NK-92 (cell line): Measurements from ENCODE around the gene SGCA.

Experiments
- DNase-seq: peaks from one replicate; lab custom pipeline; 2025; ENCODE audit not compliant: unreplicated experiment; lab: John Stamatoyannopoulos, UW

SGCA gene

DNA sequence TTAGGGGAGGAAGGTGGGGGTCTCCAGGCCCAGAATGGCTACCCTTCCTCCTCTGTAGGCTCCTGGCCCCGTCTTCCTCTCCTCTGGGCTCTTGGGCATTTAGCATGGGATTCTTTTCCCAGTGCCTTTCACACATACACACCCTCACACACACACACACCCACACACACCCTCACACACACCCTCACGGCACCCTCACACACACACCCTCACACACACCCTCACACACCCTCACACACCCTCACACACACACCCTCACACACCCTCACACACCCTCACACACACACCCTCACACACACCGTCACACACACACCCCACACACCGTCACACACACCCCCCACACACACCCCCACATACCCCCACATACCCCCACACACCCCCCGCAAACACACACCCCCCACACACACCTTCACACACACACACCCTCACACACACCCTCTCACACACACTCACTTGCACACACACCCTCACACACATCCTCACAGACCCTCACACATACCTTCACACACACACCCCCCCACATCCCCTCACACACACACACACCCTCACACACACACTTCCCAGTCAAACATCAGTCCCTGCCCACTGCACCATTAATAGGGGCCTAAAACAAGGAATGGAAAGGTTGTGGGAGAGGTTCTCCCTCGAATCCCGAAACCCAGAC lies 845 bp downstream of the SGCA start:
- no peak for DNase-seq

DNA sequence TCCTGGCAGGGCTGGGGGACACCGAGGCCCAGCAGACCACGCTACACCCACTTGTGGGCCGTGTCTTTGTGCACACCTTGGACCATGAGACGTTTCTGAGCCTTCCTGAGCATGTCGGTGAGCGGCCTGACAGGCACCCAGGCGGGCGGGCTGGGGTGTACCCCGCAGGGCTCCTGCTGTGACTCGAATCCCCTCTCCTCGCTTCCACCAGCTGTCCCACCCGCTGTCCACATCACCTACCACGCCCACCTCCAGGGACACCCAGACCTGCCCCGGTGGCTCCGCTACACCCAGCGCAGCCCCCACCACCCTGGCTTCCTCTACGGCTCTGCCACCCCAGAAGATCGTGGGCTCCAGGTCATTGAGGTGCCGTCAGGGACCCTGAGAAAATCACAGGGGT lies 1.6 kb downstream of the SGCA start:
- DNase-seq: no peak

DNA sequence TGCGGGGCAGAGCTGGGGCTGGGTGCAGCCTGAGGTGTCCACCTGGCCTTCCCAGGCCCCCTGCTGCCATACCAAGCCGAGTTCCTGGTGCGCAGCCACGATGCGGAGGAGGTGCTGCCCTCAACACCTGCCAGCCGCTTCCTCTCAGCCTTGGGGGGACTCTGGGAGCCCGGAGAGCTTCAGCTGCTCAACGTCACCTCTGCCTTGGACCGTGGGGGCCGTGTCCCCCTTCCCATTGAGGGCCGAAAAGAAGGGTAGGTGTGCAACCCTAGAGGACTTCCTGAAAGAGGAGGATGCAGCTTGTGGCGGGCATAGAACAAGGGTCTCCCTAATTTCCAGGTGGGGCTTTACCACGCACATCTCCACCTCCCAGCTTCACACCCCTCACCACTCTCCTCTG lies 2.5 kb downstream of the SGCA start:
- no peak for DNase-seq

DNA sequence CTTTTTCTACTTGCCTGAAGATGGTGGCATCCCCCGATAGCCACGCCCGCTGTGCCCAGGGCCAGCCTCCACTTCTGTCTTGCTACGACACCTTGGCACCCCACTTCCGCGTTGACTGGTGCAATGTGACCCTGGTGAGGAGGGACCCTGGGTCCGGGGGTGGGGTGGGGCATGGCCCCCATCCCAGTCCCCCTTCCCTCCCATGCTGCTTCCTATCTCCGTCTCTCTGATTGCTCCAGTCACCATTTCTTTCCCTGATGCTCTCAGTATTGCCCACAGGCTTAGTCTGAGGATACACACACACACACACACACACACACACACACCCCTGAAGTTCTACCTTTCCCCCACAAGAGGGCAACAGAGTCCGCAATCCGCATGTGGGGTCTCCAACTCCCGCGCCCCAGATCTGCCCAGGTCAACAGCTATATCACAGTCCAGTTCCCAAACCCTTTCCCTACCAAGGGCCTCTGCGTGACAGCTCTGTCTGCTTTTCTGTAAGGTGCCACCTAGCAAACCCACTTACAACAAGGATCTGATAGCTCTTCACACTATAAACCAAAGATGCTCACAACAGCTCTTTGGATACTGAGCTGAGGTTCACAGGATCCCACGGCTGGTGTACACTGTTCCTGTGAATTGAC lies 3.4 kb downstream of the SGCA start:
- no peak for DNase-seq

DNA sequence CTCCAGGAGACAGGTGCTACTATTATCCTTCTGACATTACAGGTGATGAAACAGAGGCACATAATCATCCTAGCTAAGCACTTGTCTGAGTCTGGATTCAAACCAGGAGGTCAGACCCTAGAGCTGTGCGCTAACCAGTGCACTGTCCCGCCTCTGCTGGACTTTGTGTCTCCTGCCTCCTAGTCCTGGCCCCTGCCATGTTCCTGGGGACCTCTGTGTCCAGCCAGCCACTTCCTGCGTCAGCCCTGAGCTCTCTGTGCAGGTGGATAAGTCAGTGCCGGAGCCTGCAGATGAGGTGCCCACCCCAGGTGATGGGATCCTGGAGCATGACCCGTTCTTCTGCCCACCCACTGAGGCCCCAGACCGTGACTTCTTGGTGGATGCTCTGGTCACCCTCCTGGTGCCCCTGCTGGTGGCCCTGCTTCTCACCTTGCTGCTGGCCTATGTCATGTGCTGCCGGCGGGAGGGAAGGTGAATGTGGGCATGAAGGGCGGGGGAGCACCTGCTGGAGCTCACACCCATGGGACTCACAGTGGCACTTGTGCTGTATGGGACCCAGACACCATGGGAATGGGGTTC lies 4.2 kb downstream of the SGCA start:
- DNase-seq: no peak

DNA sequence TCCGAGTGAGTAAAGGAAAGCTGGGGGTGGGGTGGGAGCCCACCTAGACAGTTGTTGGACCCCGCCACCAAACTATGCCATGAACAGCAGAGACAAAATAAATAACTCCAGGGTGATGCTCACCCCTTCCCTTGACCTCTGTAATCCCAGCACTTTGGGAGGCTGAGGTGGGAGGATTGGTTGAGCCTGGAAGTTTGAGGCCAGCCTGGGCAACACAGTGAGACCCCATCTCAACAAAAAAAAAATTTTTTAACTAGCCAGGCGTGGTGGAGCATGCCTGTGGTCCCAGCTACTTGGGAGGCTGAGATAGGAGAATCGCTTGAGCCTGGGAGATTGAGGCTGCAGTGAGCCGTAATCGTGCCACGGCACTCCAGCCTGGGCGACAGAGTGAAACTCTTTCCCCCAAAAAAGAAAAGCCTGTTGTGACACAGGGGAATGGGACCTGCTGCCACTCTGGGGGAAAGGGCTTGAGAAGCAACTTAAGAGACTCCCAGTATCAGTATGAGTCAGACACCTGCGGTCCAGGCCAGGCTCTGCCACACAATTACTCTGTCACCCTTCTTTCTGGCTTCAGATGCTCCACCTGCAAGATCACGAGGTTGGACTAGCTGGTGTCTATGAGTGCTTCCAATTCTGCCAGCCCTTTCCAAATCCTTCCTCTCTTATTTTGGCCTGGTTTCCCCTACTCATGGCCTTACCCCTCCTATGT lies 5.0 kb downstream of the SGCA start:
- no peak for DNase-seq

DNA sequence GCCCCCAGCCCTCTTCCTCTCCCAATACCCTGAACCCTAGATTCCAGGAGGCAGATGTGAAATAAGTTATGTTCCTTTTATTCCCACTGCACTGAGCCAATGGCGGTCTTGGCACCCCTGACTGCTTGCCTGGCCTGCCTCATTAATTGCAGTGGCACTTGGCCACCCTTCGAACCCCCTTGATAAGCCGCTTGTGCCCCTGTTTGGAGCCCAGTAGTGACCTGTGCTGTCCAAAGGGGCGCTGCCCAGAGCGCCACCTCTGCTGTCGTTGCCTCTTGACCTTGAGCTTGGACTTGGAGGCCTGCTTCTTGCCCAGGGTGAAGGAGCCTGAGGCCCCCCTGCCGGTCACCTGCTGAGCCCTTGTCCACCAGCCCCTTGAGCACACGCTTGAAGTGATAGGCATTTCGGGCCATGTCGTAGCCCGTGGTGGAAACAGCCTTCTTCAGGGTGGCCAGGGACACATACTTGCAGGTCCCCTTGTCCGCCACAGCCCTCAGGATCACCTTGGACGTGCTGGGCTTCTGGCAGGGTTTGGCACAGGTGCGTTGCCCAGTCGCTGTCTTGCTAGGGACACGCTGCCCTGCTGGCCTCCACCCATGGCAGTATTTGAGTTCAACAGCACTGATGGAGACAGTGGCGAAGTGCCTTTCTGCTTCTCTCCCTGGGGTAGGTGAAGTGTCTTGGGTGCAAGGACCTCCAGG lies 5.7 kb downstream of the SGCA start:
- DNase-seq: no peak

DNA sequence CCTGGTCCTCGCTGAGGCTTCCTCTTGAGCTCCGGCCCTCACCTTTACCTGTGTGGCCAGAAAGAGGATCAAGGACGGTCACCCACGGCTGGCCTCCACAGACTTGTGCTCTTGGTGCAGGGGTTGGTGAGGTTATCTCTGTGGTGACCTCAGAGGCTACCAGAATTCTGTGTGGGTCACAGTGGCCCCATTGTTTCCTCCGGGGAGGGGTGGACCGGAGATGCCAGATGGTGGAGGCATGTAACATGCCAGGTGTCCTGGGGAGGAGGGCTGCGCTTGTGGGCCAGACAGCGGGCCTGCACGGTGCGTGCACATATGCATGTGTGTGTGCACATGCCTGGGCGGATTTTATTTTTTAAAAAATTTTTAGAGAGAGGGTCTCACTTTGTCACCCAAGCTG lies 6.3 kb downstream of the SGCA start:
- no peak for DNase-seq

DNA sequence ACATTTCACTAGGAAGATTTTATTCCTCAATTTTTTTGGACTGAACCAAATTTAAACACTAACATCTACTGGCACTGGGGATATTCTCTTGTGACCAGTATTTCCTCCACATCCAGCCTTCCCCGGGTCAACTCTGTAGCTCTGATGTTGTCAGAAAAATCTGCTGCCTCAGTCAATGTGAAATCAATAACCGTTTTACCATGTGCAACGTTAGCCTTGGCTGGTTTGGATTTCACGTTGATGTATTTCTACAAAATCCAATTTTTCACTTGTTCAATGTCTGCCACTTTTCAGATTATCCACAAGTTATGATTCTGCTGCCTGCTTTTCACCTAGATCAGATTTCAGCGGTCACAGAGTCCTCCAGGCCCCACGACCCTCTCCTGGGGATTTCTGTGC lies 7.1 kb downstream of the SGCA start:
- no peak for DNase-seq

DNA sequence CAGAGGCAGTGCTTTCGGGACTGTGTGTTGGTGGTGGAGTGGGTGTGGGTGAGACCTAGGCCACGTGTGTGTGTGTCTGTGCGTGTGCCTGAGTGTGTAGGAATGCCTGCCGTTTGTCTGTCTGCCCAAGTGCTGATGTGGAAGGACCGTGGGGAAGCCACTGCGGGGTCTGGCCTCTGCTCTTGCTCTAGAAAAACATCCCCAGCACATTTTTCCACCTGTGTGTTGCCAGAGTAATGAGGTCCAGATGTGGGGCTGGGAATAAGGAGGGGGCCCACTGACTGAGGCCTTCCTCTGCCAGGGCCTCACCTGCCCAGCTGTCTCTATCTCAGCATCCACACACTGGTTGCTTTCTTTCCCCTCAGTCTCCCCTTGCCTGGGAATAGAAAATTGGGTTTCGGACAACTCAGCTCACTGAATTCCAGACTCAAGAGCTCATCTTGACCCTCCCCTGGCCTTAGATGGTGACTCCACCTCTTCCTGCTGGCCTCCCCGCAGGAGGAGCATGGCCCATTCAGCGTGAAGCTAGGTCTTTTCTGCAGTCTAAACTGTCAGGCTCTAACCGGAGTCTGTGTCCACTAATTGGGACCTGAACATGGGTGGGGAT lies 7.6 kb downstream of the SGCA start:
- DNase-seq: no peak

DNA sequence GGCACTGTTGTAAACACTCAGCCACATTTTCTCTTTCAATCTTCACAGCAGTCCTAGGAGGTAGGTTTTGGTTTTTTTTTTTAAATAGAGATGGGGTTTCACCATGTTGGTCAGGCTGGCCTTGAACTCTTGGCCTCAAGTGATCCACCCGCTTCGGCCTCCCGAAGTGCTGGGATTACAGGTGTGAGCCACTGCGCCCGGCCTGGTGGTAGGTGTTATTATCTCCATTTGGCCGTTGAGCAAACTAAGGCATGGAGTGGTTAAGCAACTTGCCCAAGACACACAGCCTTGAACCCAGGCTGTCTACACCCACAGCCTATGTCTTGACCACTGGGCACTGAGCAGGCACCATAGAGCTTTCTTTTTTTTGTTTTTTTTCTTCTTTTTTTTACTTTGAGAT lies 8.6 kb downstream of the SGCA start:
- no peak for DNase-seq

DNA sequence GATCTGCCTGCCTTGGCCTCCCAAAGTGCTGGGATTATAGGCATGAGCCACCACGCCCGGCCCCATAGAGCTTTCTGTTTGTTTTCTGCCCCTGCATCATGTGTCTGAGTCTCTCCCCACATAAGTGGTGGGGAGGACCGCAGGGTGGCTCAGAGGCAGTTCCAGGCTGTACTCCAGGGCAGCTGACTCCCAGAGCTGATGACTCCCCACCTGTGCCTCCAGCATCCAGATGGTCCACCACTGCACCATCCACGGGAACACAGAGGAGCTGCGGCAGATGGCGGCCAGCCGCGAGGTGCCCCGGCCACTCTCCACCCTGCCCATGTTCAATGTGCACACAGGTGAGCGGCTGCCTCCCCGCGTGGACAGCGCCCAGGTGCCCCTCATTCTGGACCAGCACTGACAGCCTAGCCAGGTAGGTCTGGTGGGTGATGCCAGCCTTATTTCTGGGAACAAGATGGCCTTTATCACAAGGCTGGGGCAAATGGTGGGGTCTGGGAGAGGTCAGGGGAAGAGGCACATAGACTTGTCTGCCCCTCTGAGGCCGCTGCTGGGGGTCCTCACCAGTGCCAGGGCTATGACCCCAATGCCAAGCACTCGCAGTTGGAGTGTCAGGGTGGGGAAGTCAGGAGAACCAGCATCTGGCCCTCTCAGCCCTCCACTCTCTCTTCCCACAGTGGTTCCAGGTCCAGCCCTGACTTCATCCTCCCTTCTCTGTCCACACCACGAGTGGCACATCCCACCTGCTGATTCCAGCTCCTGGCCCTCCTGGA lies 9.4 kb downstream of the SGCA start:
- no peak for DNase-seq

DNA sequence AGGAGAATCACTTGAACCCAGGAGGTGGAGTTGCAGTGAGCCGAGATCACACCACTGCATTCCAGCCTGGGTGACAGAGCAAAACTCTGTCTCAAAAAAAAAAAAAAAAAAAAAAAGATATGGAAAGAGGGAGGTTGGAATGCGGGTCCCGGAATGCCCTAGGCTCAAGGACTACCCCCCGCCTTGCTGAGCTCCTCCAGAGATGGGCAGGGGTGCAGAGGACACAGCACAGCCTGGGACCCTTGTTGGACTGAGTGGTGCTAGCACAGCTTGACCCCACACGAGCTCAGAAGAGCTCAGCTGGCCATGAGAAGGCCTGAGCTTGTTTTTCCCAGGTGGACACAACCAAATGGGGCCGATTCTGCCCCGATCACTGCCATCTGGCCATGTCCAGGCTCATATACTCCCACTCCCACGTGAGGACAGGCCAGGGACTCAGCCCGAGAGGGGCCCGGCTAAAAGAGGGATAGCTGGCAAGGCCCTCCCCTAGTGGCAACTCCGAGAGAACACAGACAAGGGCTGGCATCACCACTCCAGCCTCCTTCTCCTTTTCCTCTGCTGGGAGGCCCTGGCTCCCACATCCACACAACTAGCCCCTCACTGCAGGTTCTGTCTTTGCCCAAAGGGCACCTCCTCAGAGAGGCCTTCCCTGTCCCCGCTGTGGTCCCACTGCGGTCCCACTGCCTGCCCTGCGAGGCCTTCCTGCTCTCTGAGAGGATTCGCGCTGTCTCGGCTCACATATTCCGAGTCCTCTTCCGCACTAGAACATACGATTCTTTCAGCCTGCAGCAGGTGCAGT lies 11.0 kb downstream of the SGCA start:
- DNase-seq: no peak

DNA sequence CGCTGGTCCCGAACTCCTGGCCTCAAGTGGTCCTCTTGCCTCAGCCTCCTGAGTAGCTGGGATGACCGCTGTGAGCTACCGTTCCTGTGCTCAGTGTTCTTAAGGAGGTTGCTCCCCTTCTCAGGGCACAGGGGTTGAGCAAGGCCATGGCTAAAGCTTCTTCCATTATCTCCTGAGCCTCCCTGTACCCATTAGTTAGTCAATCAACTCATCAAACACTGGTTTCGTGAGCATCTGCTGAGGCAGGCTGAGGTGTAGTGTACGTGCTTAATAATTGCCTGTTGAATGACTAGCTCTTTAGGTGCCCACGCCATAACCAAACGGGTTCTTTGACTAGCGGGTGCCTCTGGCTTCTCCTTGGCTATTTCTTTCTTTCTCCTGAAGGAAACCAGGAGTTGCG lies 11.7 kb downstream of the SGCA start:
- DNase-seq: no peak

DNA sequence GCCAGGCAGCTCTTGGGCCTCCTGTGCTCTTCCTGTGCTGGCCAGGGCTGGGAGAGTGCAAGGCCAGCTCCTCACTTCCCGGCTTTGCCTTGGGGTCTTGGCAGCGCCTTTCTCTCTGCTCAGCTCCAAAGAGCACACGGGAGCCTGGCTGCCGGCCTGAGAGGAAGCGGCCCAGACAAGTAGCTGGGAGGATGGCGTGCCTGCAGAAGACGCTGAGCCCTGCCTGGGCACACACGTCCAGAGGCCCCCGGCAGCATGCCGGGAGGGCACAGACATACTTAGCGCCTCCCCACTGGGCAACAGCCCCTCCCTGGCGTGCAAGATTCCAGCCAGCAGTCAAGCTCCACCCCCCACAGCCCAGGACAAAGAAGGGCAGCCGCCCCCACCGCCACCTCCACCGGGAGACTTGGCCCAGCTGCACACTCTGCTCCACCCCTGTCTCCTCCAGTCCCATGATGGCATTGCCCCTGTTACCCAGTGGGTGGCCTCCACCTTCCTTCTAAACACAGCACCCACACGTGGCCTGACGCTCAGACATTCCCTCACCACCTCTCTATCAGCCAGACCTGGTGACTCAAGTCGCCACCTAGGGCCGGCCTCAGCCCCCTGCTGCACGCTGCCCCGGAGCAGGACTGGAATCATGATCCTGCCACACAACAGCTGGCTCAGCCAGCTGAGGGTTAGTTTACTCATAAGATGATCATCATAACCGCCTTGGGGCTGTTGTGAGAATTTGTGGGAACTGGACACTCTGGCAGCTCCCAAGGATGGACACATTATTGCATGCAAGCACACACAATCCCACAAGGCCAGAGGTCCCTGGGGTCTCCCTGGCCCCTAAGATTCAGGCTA lies 12.4 kb downstream of the SGCA start:
- DNase-seq: no peak

DNA sequence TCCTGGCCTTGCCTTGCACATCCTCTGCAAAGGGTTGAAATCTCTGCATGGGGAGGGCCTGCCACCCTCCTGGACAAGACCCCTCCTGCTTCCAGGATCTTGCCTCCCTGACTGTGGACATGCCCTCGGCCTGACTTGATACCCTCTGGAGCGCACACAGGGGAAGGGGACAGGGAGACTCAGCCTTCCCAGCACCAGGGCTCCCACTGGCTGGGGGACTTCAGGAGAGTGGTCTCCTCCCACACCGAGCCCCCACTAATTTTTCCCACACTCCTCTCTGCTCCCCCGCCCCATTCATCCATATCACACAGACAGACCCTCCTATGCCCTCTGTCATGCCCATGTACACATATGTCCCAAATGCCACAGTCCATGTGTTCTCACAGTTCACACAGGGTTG lies 14.3 kb downstream of the SGCA start:
- DNase-seq: no peak

DNA sequence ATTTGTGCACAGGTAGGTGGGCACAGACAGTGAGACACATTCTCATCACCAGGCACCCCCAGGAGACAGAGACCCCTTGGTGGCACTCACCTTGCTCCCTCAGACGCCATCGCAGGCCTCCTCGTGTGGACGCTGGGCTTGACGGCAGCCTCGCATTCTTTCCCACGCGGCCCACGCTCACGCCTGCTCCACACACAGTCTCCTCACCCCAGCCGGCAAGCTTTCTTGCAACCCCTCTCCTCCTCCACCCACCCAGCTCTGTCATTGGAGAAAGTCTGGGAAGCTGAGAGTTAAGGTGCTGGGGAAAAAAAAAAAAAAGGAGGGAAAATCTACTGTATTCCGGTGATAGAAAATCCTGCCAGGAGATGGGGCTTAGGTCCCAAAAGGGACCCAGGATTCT lies 14.8 kb downstream of the SGCA start:
- DNase-seq: no peak

DNA sequence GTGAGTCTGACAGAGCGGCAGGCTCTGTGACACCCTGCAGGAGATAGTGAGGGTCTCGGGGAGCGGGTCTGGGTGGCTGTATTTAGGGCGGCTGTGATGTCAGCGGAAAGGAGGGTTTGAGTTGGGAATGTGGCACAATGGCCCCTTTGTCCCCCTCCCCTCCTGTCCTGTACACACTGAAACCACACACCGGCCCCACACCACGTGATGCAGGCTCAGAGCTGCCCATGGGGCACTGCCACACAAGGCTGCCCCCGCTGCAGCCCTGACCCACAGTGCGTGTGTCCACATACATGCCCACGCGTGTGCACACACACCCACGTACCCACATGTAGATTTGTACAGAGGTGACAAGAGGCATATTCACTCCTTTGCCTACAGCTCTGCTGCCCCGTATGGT lies 15.3 kb downstream of the SGCA start:
- DNase-seq: no peak
